Measurements from ENCODE around the gene CYP4F12. TPM values are rescaled to one million over a fixed set of nuclear protein-coding genes. Genes with fewer than 3 reads are reported as not detected.

Gene CYP4F12
- total RNA-seq, 2 donors from 2014 or later, result 3.1 to 4.3 TPM

- no peak for DNase-seq (ENCODE audit: low spot score)
- no peaks in the 10 kb centered on the region for H3K4me1 ChIP-seq
- no peak overlapping the region for H3K4me3 ChIP-seq
- no peak overlapping the region for H3K27ac ChIP-seq
- no peaks in the 10 kb centered on the region for H3K27me3 ChIP-seq
- H3K36me3 ChIP-seq, result no peaks in the 10 kb centered on the region
- no peak for TF ChIP-seq CTCF (IDR thresholded peaks at IDR 0.05)
- no peaks in the 10 kb centered on the region for H3K9me3 ChIP-seq
These were observed 7.8 kb downstream of the CYP4F12 start for GRCh38 chr19:15680478-15681322.

GRCh38 chr19:15683411-15683810, 10.5 kb downstream of the CYP4F12 start:
- H3K36me3 ChIP-seq, result no peaks in the 10 kb centered on the region
- peaks cover 3 to 12% of the 10 kb centered on the region in 2 donors for H3K9me3 ChIP-seq
- no peak for DNase-seq (ENCODE audit: low spot score)
- H3K4me3 ChIP-seq, result no peak overlapping the region
- H3K4me1 ChIP-seq, result no peaks in the 10 kb centered on the region
- no peak overlapping the region for H3K27ac ChIP-seq
- no peaks in the 10 kb centered on the region for H3K27me3 ChIP-seq
- TF ChIP-seq CTCF (IDR thresholded peaks at IDR 0.05), result no peak

- H3K36me3 ChIP-seq, result no peaks in the 10 kb centered on the region
- no peaks in the 10 kb centered on the region for H3K27me3 ChIP-seq
- no peak overlapping the region for H3K4me3 ChIP-seq
- H3K4me1 ChIP-seq, result no peaks in the 10 kb centered on the region
- no peak overlapping the region for H3K27ac ChIP-seq
- DNase-seq (ENCODE audit: low spot score), result no peak
- TF ChIP-seq CTCF (IDR thresholded peaks at IDR 0.05), result no peak
- peaks cover 3 to 25% of the 10 kb centered on the region in 2 donors for H3K9me3 ChIP-seq
These were observed 11.9 kb downstream of the CYP4F12 start for GRCh38 chr19:15684828-15685227.

- no peaks in the 10 kb centered on the region for H3K27me3 ChIP-seq
- peaks cover 0 to 10% of the 10 kb centered on the region in 2 donors for H3K9me3 ChIP-seq
- no peaks in the 10 kb centered on the region for H3K4me1 ChIP-seq
- no peak for TF ChIP-seq CTCF (IDR thresholded peaks at IDR 0.05)
- H3K36me3 ChIP-seq, result no peaks in the 10 kb centered on the region
- no peak overlapping the region for H3K27ac ChIP-seq
- no peak overlapping the region for H3K4me3 ChIP-seq
- DNase-seq (ENCODE audit: low spot score), result no peak
These were observed 23.8 kb downstream of the CYP4F12 start for GRCh38 chr19:15696654-15697194.

- peaks cover 0 to 10% of the 10 kb centered on the region in 2 donors for H3K4me1 ChIP-seq
- no peaks in the 10 kb centered on the region for H3K36me3 ChIP-seq
- no peak overlapping the region for H3K27ac ChIP-seq
- H3K4me3 ChIP-seq, result no peak overlapping the region
- H3K9me3 ChIP-seq, result peaks cover 0 to 17% of the 10 kb centered on the region in 2 donors
- no peak for TF ChIP-seq CTCF (IDR thresholded peaks at IDR 0.05)
- H3K27me3 ChIP-seq, result no peaks in the 10 kb centered on the region
- no peak for DNase-seq (ENCODE audit: low spot score)
These were observed 29.1 kb downstream of the CYP4F12 start for GRCh38 chr19:15701757-15702533.

Data from right atrium auricular region (tissue), 2 donors.